ENCODE data around the gene SIX4. TPM values are rescaled to one million over a fixed set of nuclear protein-coding genes. Genes with fewer than 3 reads are reported as not detected.

SIX4 gene
- total RNA-seq: 4.7 and 5.8 TPM in 2 replicates

DNA sequence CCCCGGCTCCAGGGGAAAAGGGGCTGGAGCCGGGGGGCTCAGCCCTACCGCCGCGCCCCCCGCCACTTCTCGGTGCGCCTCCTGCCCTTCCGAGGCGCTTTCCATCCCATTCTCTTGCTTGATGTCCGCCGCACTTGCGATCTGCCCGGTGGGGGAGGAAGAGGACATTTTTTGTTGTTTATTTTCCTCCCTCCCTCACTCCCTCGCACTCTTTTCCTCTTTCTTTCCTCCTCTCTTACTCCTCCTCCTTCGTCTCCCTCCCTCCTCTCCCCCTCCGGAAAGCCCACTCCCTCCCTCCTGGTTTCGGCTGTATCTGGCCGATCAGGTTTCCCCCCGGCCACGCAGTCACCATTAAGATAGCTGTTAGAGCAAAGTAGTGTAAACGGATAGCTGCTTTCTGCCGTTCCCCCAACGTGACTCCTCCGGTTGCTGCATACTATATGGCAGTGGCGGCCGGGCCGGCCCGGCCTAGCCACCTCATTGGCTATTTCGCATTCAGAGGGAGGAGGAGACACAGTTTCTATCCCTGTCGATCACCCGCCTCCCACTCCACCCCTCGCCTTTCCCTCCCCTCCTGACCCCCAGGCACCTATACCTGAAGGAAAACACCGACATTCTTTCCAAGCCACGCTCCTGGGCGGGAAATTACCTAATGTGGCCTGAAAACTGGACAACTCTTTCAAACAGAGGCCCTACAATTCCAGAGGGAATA, at the start of gene SIX4:
SIX4 (minus strand) TSS at position 445 of the 712 bp plus-strand sequence; CDS start at position 168, 277 bp downstream.
- peak; percentile 87 for DNase-seq (ENCODE audit: low read depth)

DNA sequence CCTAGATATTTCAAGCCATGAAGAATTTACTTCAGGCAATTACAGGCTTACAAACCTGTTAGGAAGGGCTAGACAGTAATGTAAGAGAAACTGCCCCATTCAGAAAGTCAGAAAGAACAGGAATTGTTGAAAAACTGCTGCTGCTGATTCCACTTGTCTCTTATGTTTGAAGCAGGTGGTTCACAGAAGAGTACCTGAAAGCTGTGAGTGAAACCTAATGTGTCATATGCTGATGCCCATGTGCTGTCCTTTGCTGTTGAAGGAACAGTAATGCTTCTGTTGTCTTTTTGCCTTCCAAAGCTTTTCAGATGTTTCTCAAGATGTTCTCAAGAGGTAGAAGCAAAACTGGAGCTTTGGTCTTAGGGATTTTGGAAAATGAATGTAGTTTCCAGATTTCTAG, 49.4 kb upstream of the SIX4 start:
- Histone ChIP-seq H3K27me3 (ENCODE audit: control insufficient read depth, insufficient read depth, low read length) (no peaks in the 10 kb centered on the region), H3K36me3 (ENCODE audit: control insufficient read depth, insufficient read depth, low read length) (no peaks in the 10 kb centered on the region), H3K4me3 (ENCODE audit: low read depth, low read length) (no peak overlapping the region)
- no peak for DNase-seq (ENCODE audit: low read depth)
- TF ChIP-seq, protein P1, sequence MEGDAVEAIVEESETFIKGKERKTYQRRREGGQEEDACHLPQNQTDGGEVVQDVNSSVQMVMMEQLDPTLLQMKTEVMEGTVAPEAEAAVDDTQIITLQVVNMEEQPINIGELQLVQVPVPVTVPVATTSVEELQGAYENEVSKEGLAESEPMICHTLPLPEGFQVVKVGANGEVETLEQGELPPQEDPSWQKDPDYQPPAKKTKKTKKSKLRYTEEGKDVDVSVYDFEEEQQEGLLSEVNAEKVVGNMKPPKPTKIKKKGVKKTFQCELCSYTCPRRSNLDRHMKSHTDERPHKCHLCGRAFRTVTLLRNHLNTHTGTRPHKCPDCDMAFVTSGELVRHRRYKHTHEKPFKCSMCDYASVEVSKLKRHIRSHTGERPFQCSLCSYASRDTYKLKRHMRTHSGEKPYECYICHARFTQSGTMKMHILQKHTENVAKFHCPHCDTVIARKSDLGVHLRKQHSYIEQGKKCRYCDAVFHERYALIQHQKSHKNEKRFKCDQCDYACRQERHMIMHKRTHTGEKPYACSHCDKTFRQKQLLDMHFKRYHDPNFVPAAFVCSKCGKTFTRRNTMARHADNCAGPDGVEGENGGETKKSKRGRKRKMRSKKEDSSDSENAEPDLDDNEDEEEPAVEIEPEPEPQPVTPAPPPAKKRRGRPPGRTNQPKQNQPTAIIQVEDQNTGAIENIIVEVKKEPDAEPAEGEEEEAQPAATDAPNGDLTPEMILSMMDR (IDR thresholded peaks at IDR 0.05; ENCODE audit: insufficient read depth, low read length, severe bottlenecking): no peak
- FAIRE-seq: no peak

More for the DNA sequence above, at the start of gene SIX4:
- Histone ChIP-seq H3K4me3 (ENCODE audit: low read depth, low read length) (peak within 1 kb of the TSS; percentile 74), H3K36me3 (ENCODE audit: control insufficient read depth, insufficient read depth, low read length) (peaks cover 4% of the 10 kb centered on the region), H3K27me3 (ENCODE audit: control insufficient read depth, insufficient read depth, low read length) (no peaks in the 10 kb centered on the region)
- no peak for FAIRE-seq
- TF ChIP-seq, protein P1 (IDR thresholded peaks at IDR 0.05; ENCODE audit: insufficient read depth, low read length, severe bottlenecking): no peak

DNA sequence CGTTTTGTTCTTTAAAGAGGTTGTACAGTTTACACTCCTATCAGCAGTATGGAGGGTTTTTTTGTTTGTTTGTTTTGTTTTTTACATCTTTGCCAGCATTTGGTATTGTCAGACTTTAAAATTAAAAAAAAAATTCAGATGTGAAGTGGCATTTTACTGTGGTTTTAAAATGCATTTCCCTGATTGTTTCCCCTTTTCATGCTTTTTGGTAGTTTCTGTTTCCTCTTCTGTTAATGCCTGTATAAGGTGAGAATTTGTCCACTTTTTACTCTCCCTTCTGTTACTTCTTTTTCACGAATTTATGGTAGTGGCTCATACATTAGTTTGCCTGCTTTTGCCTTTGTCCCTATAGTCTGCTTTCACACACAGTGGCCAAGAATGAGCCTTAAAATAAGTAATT, 47.0 kb upstream of the SIX4 start:
- no peak for FAIRE-seq

DNA sequence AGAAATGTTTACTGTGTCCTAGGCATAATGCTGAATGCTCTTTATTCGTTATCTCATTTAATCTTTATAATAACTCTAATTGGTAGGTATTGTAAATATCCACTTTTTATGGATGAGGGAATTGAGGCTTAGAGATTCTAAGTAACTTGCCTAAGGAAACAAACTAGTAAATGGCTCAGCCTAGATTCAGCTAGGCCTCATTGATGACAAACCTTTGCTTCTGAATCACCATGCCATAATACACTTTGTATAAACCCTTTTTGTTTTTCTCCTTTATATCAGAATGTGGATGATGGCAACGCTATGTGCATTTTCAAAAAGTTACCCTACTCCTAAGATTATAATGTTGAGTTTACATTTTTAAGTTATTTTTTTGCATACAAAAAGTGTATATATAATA, 44.5 kb upstream of the SIX4 start:
- FAIRE-seq (no peak), DNase-seq (ENCODE audit: low read depth) (peak; percentile 26)
- TF ChIP-seq, protein P1 (IDR thresholded peaks at IDR 0.05; ENCODE audit: insufficient read depth, low read length, severe bottlenecking): no peak
- H3K27me3 ChIP-seq (ENCODE audit: control insufficient read depth, insufficient read depth, low read length): no peaks in the 10 kb centered on the region
- no peaks in the 10 kb centered on the region for H3K36me3 ChIP-seq (ENCODE audit: control insufficient read depth, insufficient read depth, low read length)
- no peak overlapping the region for H3K4me3 ChIP-seq (ENCODE audit: low read depth, low read length)

More for the DNA sequence above, 47.0 kb upstream of the SIX4 start:
- TF ChIP-seq, protein P1 (IDR thresholded peaks at IDR 0.05; ENCODE audit: insufficient read depth, low read length, severe bottlenecking): no peak
- no peak overlapping the region for H3K4me3 ChIP-seq (ENCODE audit: low read depth, low read length)
- no peaks in the 10 kb centered on the region for H3K36me3 ChIP-seq (ENCODE audit: control insufficient read depth, insufficient read depth, low read length)
- no peak for DNase-seq (ENCODE audit: low read depth)
- no peaks in the 10 kb centered on the region for H3K27me3 ChIP-seq (ENCODE audit: control insufficient read depth, insufficient read depth, low read length)

DNA sequence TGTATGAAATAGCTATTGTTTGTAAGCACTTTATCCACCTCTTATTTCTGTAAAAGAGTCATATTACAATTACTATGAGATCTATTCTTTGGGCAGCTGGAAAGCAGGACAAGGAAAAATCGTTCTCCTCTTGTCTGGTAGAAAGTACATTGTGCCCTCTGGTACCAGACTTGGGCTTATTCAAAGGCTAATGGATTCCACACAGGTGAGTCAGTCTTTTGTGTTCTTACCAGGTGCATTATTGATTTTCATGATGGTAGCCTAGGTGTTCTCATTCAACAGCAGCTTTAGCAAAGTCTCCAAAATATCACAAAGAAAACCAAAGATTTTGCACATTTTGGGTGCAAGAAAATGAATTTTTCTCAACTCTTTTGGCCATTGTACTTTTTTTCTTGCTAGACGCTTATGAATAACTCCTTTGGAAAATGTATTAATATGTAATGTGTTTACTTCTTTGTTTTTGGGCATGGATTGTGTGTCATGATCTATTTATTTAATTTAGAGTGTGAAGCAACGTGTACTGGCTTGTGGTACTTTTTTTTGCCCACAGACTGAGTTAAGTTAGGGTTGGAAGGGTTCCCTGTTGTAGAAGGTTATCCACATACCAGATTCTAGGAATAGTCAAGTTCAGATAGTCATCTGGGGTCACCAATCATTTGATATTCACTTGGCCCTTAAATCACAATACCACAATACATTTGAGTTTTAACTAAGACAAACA, 36.7 kb upstream of the SIX4 start:
- no peaks in the 10 kb centered on the region for H3K27me3 ChIP-seq (ENCODE audit: control insufficient read depth, insufficient read depth, low read length)
- no peak overlapping the region for H3K4me3 ChIP-seq (ENCODE audit: low read depth, low read length)
- peak; percentile 7 for FAIRE-seq
- H3K36me3 ChIP-seq (ENCODE audit: control insufficient read depth, insufficient read depth, low read length): no peaks in the 10 kb centered on the region
- peak; percentile 84 for DNase-seq (ENCODE audit: low read depth)
- TF ChIP-seq, protein P1 (IDR thresholded peaks at IDR 0.05; ENCODE audit: insufficient read depth, low read length, severe bottlenecking): no peak
